22Rv1 (cell line): ENCODE data around the gene ABL2.
A peak's percentile ranks its signal among the peaks of the same experiment; 100 is the strongest.
"Not testable (repeated sequence)": the region's sequence is repeated elsewhere in the genome, so short reads cannot be mapped to it uniquely, and the experiment has no call there.

ENCODE experiments used
- H3K27ac ChIP-seq: fragments of 450-650 bp; 2 replicates; pipeline ENCODE4 v1.5.1; 2017
- CTCF ChIP-seq: fragments of 450-650 bp; IDR thresholded peaks from 2 replicates; pipeline ENCODE4 v1.5.1; 2017; ENCODE audit warnings: mild to moderate bottlenecking
- ZFX ChIP-seq: fragments of 450-650 bp; IDR thresholded peaks from 2 replicates; pipeline ENCODE4 v1.6.1; 2017; ENCODE audit warnings: antibody characterized with exemption, borderline replicate concordance

Gene ABL2

DNA sequence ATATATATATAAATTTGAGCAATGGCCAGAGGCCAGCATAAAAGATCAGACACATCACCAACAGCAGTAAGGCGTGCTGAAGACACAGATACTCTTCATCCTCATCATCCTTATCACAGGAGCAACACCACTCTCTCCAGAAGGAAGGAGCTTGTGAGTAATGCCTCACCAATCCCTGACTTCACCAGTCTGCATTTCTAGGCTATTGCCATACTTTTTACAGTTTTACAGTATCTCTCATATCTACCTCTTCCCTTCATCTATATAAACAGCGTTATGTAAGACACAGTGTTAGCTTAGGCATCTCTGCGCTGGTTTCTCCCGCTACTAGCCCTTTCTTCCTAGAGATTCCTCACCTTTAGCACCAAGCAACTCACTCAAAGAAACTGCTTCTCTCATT lies 2.4 kb upstream of the ABL2 start:
- H3K27ac ChIP-seq: no peak overlapping the region
- TF ChIP-seq CTCF (no peak), ZFX (no peak)

GRCh38 chr1:179230721-179231120 lies 1.2 kb upstream of the ABL2 start:
- H3K27ac ChIP-seq: peak overlapping the region; percentile 64; the same call in 1 of the 2 replicates
- TF ChIP-seq CTCF (no peak), ZFX (no peak)

- H3K27ac ChIP-seq: peak overlapping the region; percentile 64
- no peak for TF ChIP-seq CTCF
Observed at GRCh38 chr1:179230251-179230650, 774 bp upstream of the ABL2 start.

- H3K27ac ChIP-seq: peak overlapping the region; percentile 64
- TF ChIP-seq CTCF: no peak
- TF ChIP-seq ZFX: no peak
Observed at GRCh38 chr1:179228783-179229213, 679 bp downstream of the ABL2 start.

DNA sequence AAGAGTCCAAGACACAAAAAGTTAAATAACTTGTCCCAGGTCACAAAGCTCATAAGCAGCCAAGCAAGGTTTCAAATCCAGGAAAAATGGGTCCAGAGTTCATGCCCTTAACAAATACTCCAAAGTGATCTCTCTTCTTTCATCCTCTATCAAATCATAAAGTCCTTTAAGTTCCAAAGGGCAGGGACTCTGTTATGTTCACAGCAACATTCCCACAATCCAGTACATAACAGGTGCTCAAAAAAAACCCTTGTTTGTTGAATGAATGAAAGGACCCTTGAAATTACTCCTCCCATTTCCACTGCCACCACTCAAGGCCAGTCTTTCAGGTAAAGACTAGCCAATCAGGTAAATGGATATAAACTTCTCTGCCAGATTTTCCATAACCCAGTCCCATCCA lies 2.7 kb downstream of the ABL2 start:
- no peak overlapping the region for H3K27ac ChIP-seq

DNA sequence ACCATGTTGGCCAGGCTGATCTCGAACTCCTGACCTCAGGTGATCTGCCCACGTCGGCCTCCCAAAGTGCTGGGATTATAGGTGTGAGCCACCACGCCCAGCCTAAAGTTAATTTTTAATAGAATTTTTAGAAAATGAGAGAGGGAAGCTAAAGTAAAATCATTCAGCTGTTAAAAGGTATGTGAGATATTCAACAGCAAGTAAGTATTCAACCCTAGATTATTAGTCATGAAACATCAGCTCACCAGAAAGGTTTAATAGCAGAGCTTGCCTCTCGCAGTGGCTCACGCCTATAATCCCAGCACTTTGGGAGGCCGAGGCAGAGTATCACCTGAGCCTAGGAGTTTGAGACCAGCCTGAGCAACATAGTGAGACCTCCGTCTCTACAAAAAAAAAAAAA lies 5.0 kb downstream of the ABL2 start:
- not testable (repeated sequence) for H3K27ac ChIP-seq

More for the DNA sequence above, 2.7 kb downstream of the ABL2 start:
- TF ChIP-seq ZFX: no peak
- no peak for TF ChIP-seq CTCF

- H3K27ac ChIP-seq: not testable (repeated sequence)
Observed at GRCh38 chr1:179221121-179221520, 8.4 kb downstream of the ABL2 start.

DNA sequence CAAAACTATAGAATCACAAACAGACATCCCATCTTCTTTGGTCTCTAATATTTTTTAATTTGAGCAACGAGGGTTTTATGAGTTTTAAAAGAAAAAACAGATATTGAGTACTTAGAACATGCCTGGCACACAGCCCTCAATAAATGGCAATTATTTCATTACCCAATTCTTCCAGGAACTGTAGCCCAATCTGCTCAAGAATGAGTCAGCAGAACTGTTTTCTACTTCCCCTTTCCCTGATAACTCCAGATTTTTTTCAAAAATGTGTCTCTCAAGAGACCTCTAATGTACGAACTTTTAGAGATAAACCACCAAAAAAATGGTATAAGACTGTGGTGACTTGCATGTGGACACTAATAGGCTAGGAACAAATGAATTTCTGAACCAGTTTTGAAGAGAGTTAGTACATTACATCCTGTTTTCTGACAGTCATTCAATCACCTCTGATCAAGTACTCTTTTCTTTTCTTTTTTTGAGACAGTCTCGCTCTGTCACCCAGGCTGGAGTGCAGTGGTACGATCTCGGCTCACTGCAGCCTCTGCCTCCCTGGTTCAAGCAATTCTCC lies 11.5 kb downstream of the ABL2 start:
- TF ChIP-seq CTCF (no peak), ZFX (no peak)
- no peak overlapping the region for H3K27ac ChIP-seq

DNA sequence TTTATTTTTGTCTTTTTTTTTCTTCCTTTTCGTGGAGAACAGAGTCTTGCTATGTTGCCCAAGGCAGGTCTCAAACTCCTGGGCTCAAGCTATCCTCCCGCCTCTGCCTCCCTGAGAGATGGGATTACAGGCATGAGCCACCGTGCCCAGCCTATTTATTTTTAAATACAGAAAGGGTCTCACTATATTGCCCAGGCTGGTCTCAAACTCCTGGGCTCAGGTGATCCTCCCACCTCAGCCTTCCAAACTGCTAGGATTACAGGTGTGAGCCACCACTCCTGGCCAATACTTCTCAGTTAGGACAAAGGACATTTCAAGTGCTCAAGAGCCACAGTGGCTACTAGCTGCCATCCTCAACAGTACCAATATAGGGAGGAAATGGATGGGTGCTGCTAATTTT lies 16.2 kb downstream of the ABL2 start:
- not testable (repeated sequence) for H3K27ac ChIP-seq
